NT2/D1 (cell line): Measurements from ENCODE around the gene SYF2.
"Not testable (repeated sequence)": the region's sequence is repeated elsewhere in the genome, so short reads cannot be mapped to it uniquely, and the experiment has no call there.

Experiments
- SUZ12 ChIP-seq: IDR thresholded peaks from 2 replicates; pipeline ENCODE4 v1.6.1; 2011; ENCODE audit not compliant: insufficient read length, insufficient read depth; ENCODE audit errors: extremely low read depth
- YY1 ChIP-seq: IDR thresholded peaks from 2 replicates; pipeline ENCODE4 v1.6.1; 2011; ENCODE audit not compliant: insufficient read length, insufficient read depth
- ZNF274 ChIP-seq: IDR thresholded peaks from 2 replicates; pipeline ENCODE4 v1.6.1; 2011; ENCODE audit warnings: mild to moderate bottlenecking, low read depth, low read length

- TF ChIP-seq YY1, ZNF274, SUZ12: not testable (repeated sequence)
Observed at GRCh38 chr1:25187904-25188303, 44.4 kb downstream of the SYF2 start.
